Keratinocyte (primary cell): ENCODE results near the gene RRP1B. TPM values are rescaled to one million over a fixed set of nuclear protein-coding genes. Genes with fewer than 3 reads are reported as not detected.

ENCODE experiments used
- DNase-seq: peaks from one replicate; pipeline ENCODE4 v3.0.0-alpha.2; 2011; ENCODE audit warnings: low read depth, missing footprints, low spot score
- FAIRE-seq: peaks from 2 replicates; lab custom pipeline; 2011; peaks lifted over from hg19 to GRCh38; lab: Jason Lieb, UNC
- H2AFZ ChIP-seq: 2 replicates; pipeline ENCODE4 v1.6.0; 2012; ENCODE audit warnings: low read length, control low read depth, inconsistent platforms; ENCODE audit not compliant: control insufficient read depth
- H3K27ac ChIP-seq: 2 replicates; pipeline ENCODE4 v1.5.1; 2011; ENCODE audit warnings: low read length; ENCODE audit not compliant: control insufficient read depth, insufficient read depth
- H3K27me3 ChIP-seq: 3 replicates; pipeline ENCODE4 v1.6.0; 2011; ENCODE audit warnings: low read length; ENCODE audit not compliant: control insufficient read depth, insufficient read depth; ENCODE audit errors: extremely low read depth
- H3K36me3 ChIP-seq, 2 experiments: 2 replicates in 1 of 2; 3 replicates in 1 of 2; pipeline ENCODE4 v1.5.1; 2011; ENCODE audit warnings: low read length in 2 of 2, mild to moderate bottlenecking in 1 of 2; ENCODE audit not compliant: control insufficient read depth in 2 of 2, insufficient read depth in 2 of 2; ENCODE audit errors: extremely low read depth in 1 of 2
- H3K4me1 ChIP-seq: 3 replicates; pipeline ENCODE4 v1.5.1; 2011; ENCODE audit warnings: low read length; ENCODE audit not compliant: control insufficient read depth, insufficient read depth; ENCODE audit errors: extremely low read depth
- H3K4me2 ChIP-seq: 3 replicates; pipeline ENCODE4 v1.6.0; 2011; ENCODE audit warnings: low read depth, low read length; ENCODE audit not compliant: control insufficient read depth, insufficient read depth; ENCODE audit errors: extremely low read depth
- H3K4me3 ChIP-seq, 3 experiments: fragments of 200-600 bp in 1 of 3; sonication (generic) in 1 of 3; 2 replicates in 2 of 3; 3 replicates in 1 of 3; pipeline ENCODE4 v1.5.1; 2011 to 2016; ENCODE audit warnings: low read length in 3 of 3, mild to moderate bottlenecking in 3 of 3, control low read depth in 2 of 3, inconsistent platforms in 1 of 3, low read depth in 1 of 3, mixed read lengths in 1 of 3, mixed run types in 1 of 3, moderate library complexity in 1 of 3; ENCODE audit not compliant: control insufficient read depth in 2 of 3, insufficient read depth in 2 of 3; ENCODE audit errors: extremely low read depth in 1 of 3
- H3K79me2 ChIP-seq: 2 replicates; pipeline ENCODE4 v1.6.0; 2012; ENCODE audit warnings: low read length; ENCODE audit not compliant: control insufficient read depth, insufficient read depth
- H3K9ac ChIP-seq: 3 replicates; pipeline ENCODE4 v1.6.0; 2011; ENCODE audit warnings: low read length; ENCODE audit not compliant: control insufficient read depth, insufficient read depth; ENCODE audit errors: extremely low read depth
- H3K9me1 ChIP-seq: 3 replicates; pipeline ENCODE4 v1.6.0; 2011; ENCODE audit warnings: low read length; ENCODE audit not compliant: control insufficient read depth, insufficient read depth; ENCODE audit errors: extremely low read depth
- H3K9me3 ChIP-seq: 2 replicates; pipeline ENCODE4 v1.5.1; 2012; ENCODE audit warnings: low read depth, low read length; ENCODE audit not compliant: control insufficient read depth
- H4K20me1 ChIP-seq: 3 replicates; pipeline ENCODE4 v1.6.0; 2011; ENCODE audit warnings: low read length; ENCODE audit not compliant: control insufficient read depth, insufficient read depth; ENCODE audit errors: extremely low read depth
- CTCF ChIP-seq, 3 experiments: IDR thresholded peaks in 1 of 3; conservative IDR thresholded peaks in 1 of 3; optimal IDR thresholded peaks in 1 of 3; 2 replicates in 2 of 3; 3 replicates in 1 of 3; pipeline versions ENCODE3 to v1.5.1; 2011; ENCODE audit warnings: low read length in 3 of 3, mild to moderate bottlenecking in 3 of 3, moderate library complexity in 2 of 3, control low read depth in 1 of 3, inconsistent platforms in 1 of 3; ENCODE audit not compliant: insufficient read depth in 2 of 3; ENCODE audit errors: extremely low read depth in 1 of 3
- EZH2 ChIP-seq: IDR thresholded peaks from one replicate; pipeline ENCODE4 v1.6.1; 2012; ENCODE audit warnings: inconsistent platforms, mild to moderate bottlenecking, low read length, moderate library complexity
- dilution Hi-C: fragments of 300-500 bp; cut with MboI; formaldehyde crosslinking; loops from one replicate; pipeline ENCODE4 v1.7.0; 2020; ENCODE audit warnings: low sequenced_read_pairs; ENCODE audit not compliant: extremely low pct_ligation_motif_present
- polyA plus RNA-seq, 5 experiments: library from polyadenylated mRNA; depleted of rRNA in 3 of 5; stranded (reverse) in 3 of 5; stranded (forward) in 1 of 5; unstranded in 1 of 5; fragments of >200 nt; gene quantifications; 1 replicate in 1 of 5; 2 replicates in 3 of 5; 3 replicates in 1 of 5; pipeline versions ENCODE4 v1.2.1 to v1.2.3, GENCODE V29; 2011 to 2012; ENCODE audit warnings: missing spikeins in 2 of 5, low read depth in 1 of 5, low replicate concordance in 1 of 5

RRP1B gene
- polyA plus RNA-seq, 1 donor (not counting 4 experiments of a cell fraction or from before 2014, with no cell fraction given) = 19.8 TPM

- H3K9ac ChIP-seq = no peak overlapping the region
- no peak overlapping the region for H3K4me3 ChIP-seq
- peaks cover 44 to 45% of the 10 kb centered on the region in 2 experiments for H3K36me3 ChIP-seq
- H2AFZ ChIP-seq = no peak overlapping the region
- no peaks in the 10 kb centered on the region for H4K20me1 ChIP-seq
- no peaks in the 10 kb centered on the region for H3K9me1 ChIP-seq
- H3K9me3 ChIP-seq = no peaks in the 10 kb centered on the region
- no peaks in the 10 kb centered on the region for H3K4me1 ChIP-seq
- H3K4me2 ChIP-seq = no peak overlapping the region
- no peak for TF ChIP-seq EZH2
- no peak for TF ChIP-seq CTCF (optimal IDR thresholded peaks at IDR 0.05 in 1 of 3, IDR thresholded peaks at IDR 0.05 in 1 of 3, conservative IDR thresholded peaks at IDR 0.05 in 1 of 3; ENCODE audit: extremely low read depth in 1 of 3, insufficient read depth in 2 of 3, low read length in 3 of 3)
- no peaks in the 10 kb centered on the region for H3K79me2 ChIP-seq
- no peak overlapping the region for H3K27ac ChIP-seq
- dilution Hi-C loops = no loop called here
- FAIRE-seq = no peak
- no peaks in the 10 kb centered on the region for H3K27me3 ChIP-seq
- no peak for DNase-seq
These were observed 31.9 kb downstream of the RRP1B start for GRCh38 chr21:43691086-43691795.

GRCh38 chr21:43691801-43692200 lies 32.4 kb downstream of the RRP1B start:
- H3K9ac ChIP-seq = no peak overlapping the region
- H3K9me3 ChIP-seq = no peaks in the 10 kb centered on the region
- no peaks in the 10 kb centered on the region for H3K27me3 ChIP-seq
- no peak overlapping the region for H3K4me3 ChIP-seq
- TF ChIP-seq EZH2 (no peak), CTCF (optimal IDR thresholded peaks at IDR 0.05 in 1 of 3, IDR thresholded peaks at IDR 0.05 in 1 of 3, conservative IDR thresholded peaks at IDR 0.05 in 1 of 3; ENCODE audit: extremely low read depth in 1 of 3, insufficient read depth in 2 of 3, low read length in 3 of 3) (no peak)
- H3K9me1 ChIP-seq = no peaks in the 10 kb centered on the region
- no peak overlapping the region for H3K27ac ChIP-seq
- no peaks in the 10 kb centered on the region for H3K79me2 ChIP-seq
- dilution Hi-C loops = no loop called here
- H4K20me1 ChIP-seq = no peaks in the 10 kb centered on the region
- no peak for DNase-seq
- no peak for FAIRE-seq
- peaks cover 39 to 41% of the 10 kb centered on the region in 2 experiments for H3K36me3 ChIP-seq
- no peak overlapping the region for H3K4me2 ChIP-seq
- H2AFZ ChIP-seq = no peak overlapping the region
- H3K4me1 ChIP-seq = no peaks in the 10 kb centered on the region
